ENCODE results near the gene FAM151A. TPM values are rescaled to one million over a fixed set of nuclear protein-coding genes. Genes with fewer than 3 reads are reported as not detected.

Gene FAM151A
- total RNA-seq, 1 donor from 2014 or later, result not detected

GRCh38 chr1:54591127-54591756, 32.1 kb downstream of the FAM151A start:
- Mint-ChIP-seq H3K9me3 (no peaks in the 10 kb centered on the region), H3K27ac (no peak overlapping the region), H3K4me1 (ENCODE audit: low read depth) (no peaks in the 10 kb centered on the region), H3K27me3 (ENCODE audit: low read depth) (no peaks in the 10 kb centered on the region), H3K36me3 (ENCODE audit: low read depth) (no peaks in the 10 kb centered on the region), H3K4me3 (ENCODE audit: low read depth) (no peak overlapping the region)
- no peak for DNase-seq (ENCODE audit: low spot score)
- intact Hi-C loops (cut with micrococcal nuclease), result no loop called here

DNA sequence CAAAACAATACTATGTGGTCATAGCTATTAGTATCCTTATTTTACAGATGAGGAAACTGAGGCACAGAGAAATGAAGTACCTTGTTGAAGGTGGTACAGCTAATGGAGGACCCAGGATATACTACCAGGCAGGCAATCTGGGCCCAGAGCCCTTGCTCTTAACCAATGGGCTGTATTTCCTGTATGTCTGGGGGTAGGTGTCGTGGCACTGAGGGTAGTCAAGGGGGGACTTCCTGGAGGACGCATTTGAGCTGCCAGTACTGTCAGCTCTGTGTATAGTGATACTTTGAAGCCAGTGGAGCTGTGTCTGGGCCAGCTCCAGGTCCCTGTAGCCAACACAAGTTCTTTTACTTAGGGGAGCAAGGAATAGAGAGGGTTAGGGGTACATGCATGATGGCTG, 34.9 kb downstream of the FAM151A start:
- DNase-seq (ENCODE audit: low spot score), result no peak
- intact Hi-C loops (cut with micrococcal nuclease), result no loop called here
- Mint-ChIP-seq H3K4me3 (ENCODE audit: low read depth) (no peak overlapping the region), H3K36me3 (ENCODE audit: low read depth) (no peaks in the 10 kb centered on the region), H3K27me3 (ENCODE audit: low read depth) (no peaks in the 10 kb centered on the region), H3K27ac (no peak overlapping the region), H3K9me3 (no peaks in the 10 kb centered on the region), H3K4me1 (ENCODE audit: low read depth) (no peaks in the 10 kb centered on the region)

GRCh38 chr1:54585181-54586066, 37.9 kb downstream of the FAM151A start:
- Mint-ChIP-seq H3K4me3 (ENCODE audit: low read depth) (no peak overlapping the region), H3K36me3 (ENCODE audit: low read depth) (no peaks in the 10 kb centered on the region), H3K4me1 (ENCODE audit: low read depth) (no peaks in the 10 kb centered on the region), H3K27me3 (ENCODE audit: low read depth) (no peaks in the 10 kb centered on the region), H3K27ac (no peak overlapping the region), H3K9me3 (no peaks in the 10 kb centered on the region)
- intact Hi-C loops (cut with micrococcal nuclease), result no loop called here
- DNase-seq (ENCODE audit: low spot score), result no peak

GRCh38 chr1:54584575-54584974, 38.8 kb downstream of the FAM151A start:
- no peak for DNase-seq (ENCODE audit: low spot score)
- no peaks in the 10 kb centered on the region for H3K4me1 Mint-ChIP-seq (ENCODE audit: low read depth)
- H3K4me3 Mint-ChIP-seq (ENCODE audit: low read depth), result no peak overlapping the region
- no peak overlapping the region for H3K27ac Mint-ChIP-seq
- no peaks in the 10 kb centered on the region for H3K9me3 Mint-ChIP-seq
- no peaks in the 10 kb centered on the region for H3K36me3 Mint-ChIP-seq (ENCODE audit: low read depth)
- intact Hi-C loops (cut with micrococcal nuclease), result no loop called here
- no peaks in the 10 kb centered on the region for H3K27me3 Mint-ChIP-seq (ENCODE audit: low read depth)

- no peak for DNase-seq (ENCODE audit: low spot score)
- no peaks in the 10 kb centered on the region for H3K36me3 Mint-ChIP-seq (ENCODE audit: low read depth)
- H3K4me3 Mint-ChIP-seq (ENCODE audit: low read depth), result no peak overlapping the region
- intact Hi-C loops (cut with micrococcal nuclease), result no loop called here
- H3K9me3 Mint-ChIP-seq, result no peaks in the 10 kb centered on the region
- no peaks in the 10 kb centered on the region for H3K27me3 Mint-ChIP-seq (ENCODE audit: low read depth)
- H3K27ac Mint-ChIP-seq, result no peak overlapping the region
- no peaks in the 10 kb centered on the region for H3K4me1 Mint-ChIP-seq (ENCODE audit: low read depth)
These were observed 39.5 kb downstream of the FAM151A start for GRCh38 chr1:54583871-54584270.

DNA sequence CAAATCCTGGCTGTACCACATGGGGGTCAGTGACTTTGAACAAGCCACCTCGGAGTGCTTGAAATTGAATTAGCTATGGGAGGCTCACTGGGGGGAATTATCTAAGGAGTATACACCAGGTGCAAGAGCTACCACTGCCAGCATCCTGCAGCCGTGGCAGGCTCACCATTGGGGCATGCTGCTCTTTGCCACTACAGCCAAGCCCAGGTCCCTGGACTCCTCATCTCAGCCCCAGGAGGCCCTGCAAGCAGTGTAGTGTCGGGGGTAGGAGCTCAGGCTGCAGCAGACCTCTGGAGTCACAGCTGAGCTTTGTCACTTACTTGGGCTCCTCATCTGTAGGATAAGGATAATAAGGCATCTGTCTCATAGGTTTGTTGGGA, 40.0 kb downstream of the FAM151A start:
- Mint-ChIP-seq H3K9me3 (no peaks in the 10 kb centered on the region), H3K36me3 (ENCODE audit: low read depth) (no peaks in the 10 kb centered on the region), H3K27ac (no peak overlapping the region), H3K4me1 (ENCODE audit: low read depth) (no peaks in the 10 kb centered on the region), H3K27me3 (ENCODE audit: low read depth) (no peaks in the 10 kb centered on the region), H3K4me3 (ENCODE audit: low read depth) (no peak overlapping the region)
- intact Hi-C loops (cut with micrococcal nuclease), result no loop called here
- no peak for DNase-seq (ENCODE audit: low spot score)

- DNase-seq (ENCODE audit: low spot score), result no peak
- intact Hi-C loops (cut with micrococcal nuclease), result no loop called here
- H3K9me3 Mint-ChIP-seq, result no peaks in the 10 kb centered on the region
- H3K4me1 Mint-ChIP-seq (ENCODE audit: low read depth), result no peaks in the 10 kb centered on the region
- no peak overlapping the region for H3K4me3 Mint-ChIP-seq (ENCODE audit: low read depth)
- H3K36me3 Mint-ChIP-seq (ENCODE audit: low read depth), result no peaks in the 10 kb centered on the region
- H3K27ac Mint-ChIP-seq, result no peak overlapping the region
- H3K27me3 Mint-ChIP-seq (ENCODE audit: low read depth), result no peaks in the 10 kb centered on the region
These were observed 40.6 kb downstream of the FAM151A start for GRCh38 chr1:54582566-54583306.

DNA sequence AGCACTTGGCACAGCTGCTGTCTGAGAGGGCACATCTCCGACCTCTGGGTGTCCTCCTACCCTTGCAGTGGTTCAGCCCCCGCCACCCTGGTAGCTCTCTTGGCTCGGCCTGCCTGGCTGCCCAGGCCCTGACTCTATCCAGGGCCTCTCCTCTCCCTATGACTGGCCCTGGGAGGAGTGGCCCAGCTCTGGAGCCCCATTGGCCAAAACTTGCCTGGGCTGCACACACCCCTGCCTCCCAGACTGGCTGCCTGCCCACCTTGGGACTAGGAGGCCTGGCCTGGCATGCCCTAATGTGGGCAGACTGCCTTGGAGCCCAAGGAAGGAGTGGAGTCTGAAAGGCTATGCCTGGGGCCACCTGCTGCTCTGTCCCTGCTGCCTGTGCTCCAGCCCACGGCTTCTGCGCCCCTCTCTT, 41.7 kb downstream of the FAM151A start:
- intact Hi-C loops (cut with micrococcal nuclease), result no loop called here
- Mint-ChIP-seq H3K27me3 (ENCODE audit: low read depth) (no peaks in the 10 kb centered on the region), H3K27ac (no peak overlapping the region), H3K4me3 (ENCODE audit: low read depth) (no peak overlapping the region), H3K9me3 (no peaks in the 10 kb centered on the region), H3K4me1 (ENCODE audit: low read depth) (no peaks in the 10 kb centered on the region), H3K36me3 (ENCODE audit: low read depth) (no peaks in the 10 kb centered on the region)
- no peak for DNase-seq (ENCODE audit: low spot score)

DNA sequence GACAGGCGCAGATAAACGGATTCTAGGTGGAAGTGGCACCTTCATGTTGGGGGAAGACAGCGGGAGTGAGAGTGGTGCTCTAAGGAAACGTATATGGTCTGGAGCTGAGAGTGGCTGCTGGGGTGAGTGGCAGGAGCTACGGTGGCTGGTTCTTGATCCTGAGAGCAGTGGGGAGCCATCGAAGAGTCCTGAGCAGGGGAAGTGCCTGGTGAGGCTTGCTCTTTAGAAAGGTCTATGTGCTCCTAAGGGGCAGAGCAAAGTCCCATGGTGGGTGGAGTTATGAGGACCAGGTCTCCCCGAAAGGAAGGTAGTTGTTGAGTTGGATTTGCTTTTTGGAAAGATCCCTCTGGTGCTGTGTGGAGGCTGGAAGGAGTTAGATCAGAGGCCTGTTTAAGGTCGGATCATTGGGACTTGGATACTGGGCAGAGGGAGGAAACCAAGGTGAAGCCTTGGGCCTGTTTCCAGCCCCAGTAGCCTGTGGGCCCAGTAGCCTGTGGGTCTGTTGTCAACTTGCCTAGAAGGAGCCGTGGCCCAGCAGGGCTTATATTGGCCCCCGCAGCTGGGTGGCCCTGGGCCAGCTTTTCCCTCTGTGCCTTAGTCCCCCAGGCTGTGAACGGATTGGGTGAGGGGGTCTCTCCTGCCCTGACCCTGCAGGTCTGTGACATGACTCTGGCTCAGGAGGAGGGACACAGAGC, 42.3 kb downstream of the FAM151A start:
- Mint-ChIP-seq H3K4me3 (ENCODE audit: low read depth) (no peak overlapping the region), H3K9me3 (no peaks in the 10 kb centered on the region), H3K27ac (no peak overlapping the region), H3K27me3 (ENCODE audit: low read depth) (no peaks in the 10 kb centered on the region), H3K36me3 (ENCODE audit: low read depth) (no peaks in the 10 kb centered on the region), H3K4me1 (ENCODE audit: low read depth) (no peaks in the 10 kb centered on the region)
- DNase-seq (ENCODE audit: low spot score), result no peak
- intact Hi-C loops (cut with micrococcal nuclease), result no loop called here

DNA sequence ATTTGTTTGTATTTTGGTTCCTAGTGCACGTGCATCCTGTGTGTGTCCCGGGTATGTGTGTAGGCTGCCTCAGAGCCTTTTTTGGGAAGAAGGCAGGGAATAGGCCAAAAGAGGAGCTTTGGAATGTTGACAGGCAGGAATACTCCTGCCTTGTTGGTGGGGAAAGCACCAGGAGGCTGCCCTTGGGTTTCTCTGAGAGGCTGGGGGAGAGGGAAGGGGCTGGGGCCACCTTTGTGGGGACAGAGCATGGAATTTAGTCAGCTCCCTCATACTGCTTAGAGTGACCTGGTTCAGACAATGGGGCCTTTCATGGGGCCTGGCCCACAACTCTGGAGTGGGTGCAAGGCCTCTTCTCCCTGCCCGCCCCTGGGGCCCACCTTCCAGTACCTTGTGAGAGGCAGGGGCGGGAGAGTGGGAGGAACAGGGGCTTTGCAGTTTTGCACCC, 44.0 kb downstream of the FAM151A start:
- Mint-ChIP-seq H3K4me1 (ENCODE audit: low read depth) (no peaks in the 10 kb centered on the region), H3K27ac (no peak overlapping the region), H3K27me3 (ENCODE audit: low read depth) (no peaks in the 10 kb centered on the region), H3K4me3 (ENCODE audit: low read depth) (no peak overlapping the region), H3K36me3 (ENCODE audit: low read depth) (no peaks in the 10 kb centered on the region), H3K9me3 (no peaks in the 10 kb centered on the region)
- intact Hi-C loops (cut with micrococcal nuclease), result no loop called here
- no peak for DNase-seq (ENCODE audit: low spot score)

GRCh38 chr1:54577612-54578011, 45.7 kb downstream of the FAM151A start:
- no peak for DNase-seq (ENCODE audit: low spot score)
- H3K9me3 Mint-ChIP-seq, result no peaks in the 10 kb centered on the region
- H3K27ac Mint-ChIP-seq, result no peak overlapping the region
- intact Hi-C loops (cut with micrococcal nuclease), result no loop called here
- no peak overlapping the region for H3K4me3 Mint-ChIP-seq (ENCODE audit: low read depth)
- H3K4me1 Mint-ChIP-seq (ENCODE audit: low read depth), result no peaks in the 10 kb centered on the region
- H3K27me3 Mint-ChIP-seq (ENCODE audit: low read depth), result no peaks in the 10 kb centered on the region
- H3K36me3 Mint-ChIP-seq (ENCODE audit: low read depth), result no peaks in the 10 kb centered on the region

- H3K27me3 Mint-ChIP-seq (ENCODE audit: low read depth), result no peaks in the 10 kb centered on the region
- no peak overlapping the region for H3K27ac Mint-ChIP-seq
- H3K36me3 Mint-ChIP-seq (ENCODE audit: low read depth), result no peaks in the 10 kb centered on the region
- intact Hi-C loops (cut with micrococcal nuclease), result no loop called here
- H3K9me3 Mint-ChIP-seq, result no peaks in the 10 kb centered on the region
- DNase-seq (ENCODE audit: low spot score), result no peak
- no peaks in the 10 kb centered on the region for H3K4me1 Mint-ChIP-seq (ENCODE audit: low read depth)
- H3K4me3 Mint-ChIP-seq (ENCODE audit: low read depth), result no peak overlapping the region
These were observed 47.6 kb downstream of the FAM151A start for GRCh38 chr1:54575605-54576290.

All from activated T-helper 2 cell treated with anti-CD3 and anti-CD28 coated beads, Interferon-gamma antibody, Interleukin-2, Interleukin-4, amounts not matched to agents 10 μg/mL and 5 μg/mL and 100 μg/mL, durations not matched to agents 14 hours and 24 hours and 36 hours (primary cell).